ENCODE measurements around the gene CASP9. TPM values are rescaled to one million over a fixed set of nuclear protein-coding genes. Genes with fewer than 3 reads are reported as not detected.
"Not testable (repeated sequence)": the region's sequence is repeated elsewhere in the genome, so short reads cannot be mapped to it uniquely, and the experiment has no call there.

The CASP9 gene
- total and polyA plus RNA-seq, 4 donors = 7.6 to 25.3 (median 9.3) TPM

- H3K27ac ChIP-seq (ENCODE audit: low read depth in 1 of 2, low read length in 2 of 2); H3K4me1 ChIP-seq (ENCODE audit: control insufficient read depth in 1 of 2, insufficient read depth in 2 of 2, low read length in 2 of 2); H3K9me3 ChIP-seq (ENCODE audit: control insufficient read depth, low read length); H3K4me3 ChIP-seq (ENCODE audit: low read length in 2 of 2); H3K27me3 ChIP-seq (ENCODE audit: control insufficient read depth in 1 of 2, insufficient read depth in 2 of 2, low read length in 1 of 2); ATAC-seq (ENCODE audit: low FRiP score); intact Hi-C loops (cut with DNase I); H3K36me3 ChIP-seq (ENCODE audit: control insufficient read depth in 1 of 2, insufficient read depth in 2 of 2, low read length in 1 of 2): not testable (repeated sequence)
- 82 to 90% methylated on average over 13 to 15 of the region's 16 CpGs for WGBS, 2 donors
- DNase-seq = peak in 1 of 2 donors; percentile 21
These were observed 41.0 kb downstream of the CASP9 start for GRCh38 chr1:15482983-15483543.

DNA sequence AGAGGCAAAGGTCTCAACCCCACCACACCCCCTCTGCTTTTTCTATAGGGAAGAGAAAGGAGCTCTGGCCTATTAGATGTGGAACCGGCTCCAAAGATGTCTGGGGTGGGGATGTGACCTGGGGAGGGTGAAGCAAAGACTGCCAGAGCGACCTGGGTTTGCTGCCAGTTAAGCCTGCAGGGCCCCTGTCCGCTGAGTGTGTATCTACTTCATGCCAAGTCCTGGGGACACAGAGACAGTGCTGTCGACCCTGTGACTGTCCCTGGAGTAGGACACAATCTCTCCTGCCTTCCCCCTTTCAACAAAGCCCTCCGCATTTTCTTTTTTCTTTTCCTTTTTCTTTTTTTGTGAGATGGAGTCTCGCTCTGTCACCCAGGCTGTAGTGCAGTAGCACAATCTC lies 41.6 kb downstream of the CASP9 start:
- ATAC-seq (ENCODE audit: low FRiP score); H3K4me3 ChIP-seq (ENCODE audit: low read length in 2 of 2); DNase-seq; H3K9me3 ChIP-seq (ENCODE audit: control insufficient read depth, low read length); H3K27me3 ChIP-seq (ENCODE audit: control insufficient read depth in 1 of 2, insufficient read depth in 2 of 2, low read length in 1 of 2); H3K36me3 ChIP-seq (ENCODE audit: control insufficient read depth in 1 of 2, insufficient read depth in 2 of 2, low read length in 1 of 2); H3K27ac ChIP-seq (ENCODE audit: low read depth in 1 of 2, low read length in 2 of 2); intact Hi-C loops (cut with DNase I); H3K4me1 ChIP-seq (ENCODE audit: control insufficient read depth in 1 of 2, insufficient read depth in 2 of 2, low read length in 2 of 2): not testable (repeated sequence)
- 75 to 95% methylated on average over 6 of the region's 6 CpGs for WGBS, 2 donors

DNA sequence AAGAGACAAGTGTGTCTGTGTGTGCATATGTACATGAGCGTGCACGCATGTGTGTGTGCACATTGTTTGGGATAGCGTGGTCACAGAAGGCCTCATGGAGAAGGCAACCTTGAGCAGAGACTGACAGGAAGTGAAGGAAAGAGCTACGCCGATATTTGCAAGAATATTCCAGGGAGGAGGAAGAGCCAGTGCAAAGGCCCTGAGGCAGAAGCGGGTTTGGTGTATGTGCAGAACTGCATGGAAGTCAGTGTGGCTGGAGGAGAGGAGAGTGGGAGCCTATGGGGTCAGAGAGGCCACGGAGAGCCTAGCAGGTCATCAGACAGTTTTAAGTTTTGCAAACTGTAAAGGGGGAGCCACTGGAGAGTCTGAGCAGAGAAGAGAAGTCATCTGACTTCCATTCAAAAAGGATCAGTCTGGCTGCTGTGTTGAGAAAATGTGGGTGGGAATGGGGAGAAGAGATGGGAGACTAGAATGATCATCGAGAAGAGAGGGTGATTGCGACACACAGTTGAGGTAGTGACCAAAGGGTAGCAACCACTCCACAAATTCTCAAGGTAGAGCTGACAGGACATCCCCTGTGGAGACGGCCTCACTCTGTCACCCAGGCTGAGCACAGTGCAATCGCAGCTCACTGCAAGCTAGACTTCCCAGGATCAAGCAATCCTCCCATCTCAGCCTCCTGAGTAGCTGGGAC lies 44.2 kb downstream of the CASP9 start:
- H3K9me3 ChIP-seq (ENCODE audit: control insufficient read depth, low read length) = no peaks in the 10 kb centered on the region
- no peaks in the 10 kb centered on the region for H3K36me3 ChIP-seq (ENCODE audit: control insufficient read depth in 1 of 2, insufficient read depth in 2 of 2, low read length in 1 of 2)
- intact Hi-C loops (cut with DNase I) = no loop called here
- ATAC-seq (ENCODE audit: low FRiP score) = no peak
- WGBS, 2 donors = 94 to 97% methylated on average over 11 of the region's 11 CpGs
- H3K27ac ChIP-seq (ENCODE audit: low read depth in 1 of 2, low read length in 2 of 2) = no peak overlapping the region
- no peaks in the 10 kb centered on the region for H3K27me3 ChIP-seq (ENCODE audit: control insufficient read depth in 1 of 2, insufficient read depth in 2 of 2, low read length in 1 of 2)
- H3K4me1 ChIP-seq (ENCODE audit: control insufficient read depth in 1 of 2, insufficient read depth in 2 of 2, low read length in 2 of 2) = no peaks in the 10 kb centered on the region
- H3K4me3 ChIP-seq (ENCODE audit: low read length in 2 of 2) = no peak overlapping the region
- DNase-seq = no peak

DNA sequence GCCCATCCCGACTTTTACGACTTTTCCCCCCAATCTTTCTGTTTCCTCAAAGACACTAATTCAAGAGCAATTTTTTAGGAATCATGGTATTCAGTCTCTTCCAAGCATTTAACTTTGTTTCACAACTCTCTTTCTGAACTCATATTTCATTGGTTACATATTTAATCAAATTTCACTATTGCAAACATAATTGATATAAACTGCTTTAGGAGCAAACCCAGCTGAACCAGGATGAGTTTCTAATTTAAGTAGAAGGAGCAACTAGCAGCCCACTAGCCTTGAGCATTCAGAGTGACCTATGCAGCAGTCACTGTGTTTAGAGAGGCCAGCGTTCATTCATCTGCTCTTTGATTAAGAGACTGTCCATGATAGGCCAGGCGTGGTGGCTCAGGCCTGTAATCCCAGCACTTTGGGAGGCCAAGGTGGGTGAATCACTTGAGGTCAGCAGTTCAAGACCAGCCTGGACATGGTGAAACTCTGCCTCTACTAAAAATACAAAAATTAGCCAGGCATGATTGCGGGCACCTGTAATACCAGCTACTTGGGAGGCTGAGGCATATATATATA lies 46.3 kb downstream of the CASP9 start:
- 88 to 94% methylated on average over 5 of the region's 5 CpGs for WGBS, 2 donors
- Histone ChIP-seq H3K27me3 (ENCODE audit: control insufficient read depth in 1 of 2, insufficient read depth in 2 of 2, low read length in 1 of 2) (no peaks in the 10 kb centered on the region), H3K4me3 (ENCODE audit: low read length in 2 of 2) (no peak overlapping the region), H3K4me1 (ENCODE audit: control insufficient read depth in 1 of 2, insufficient read depth in 2 of 2, low read length in 2 of 2) (no peaks in the 10 kb centered on the region), H3K27ac (ENCODE audit: low read depth in 1 of 2, low read length in 2 of 2) (no peak overlapping the region), H3K36me3 (ENCODE audit: control insufficient read depth in 1 of 2, insufficient read depth in 2 of 2, low read length in 1 of 2) (no peaks in the 10 kb centered on the region), H3K9me3 (ENCODE audit: control insufficient read depth, low read length) (no peaks in the 10 kb centered on the region)
- ATAC-seq (ENCODE audit: low FRiP score) (no peak), DNase-seq (no peak)
- intact Hi-C loops (cut with DNase I) = no loop called here

DNA sequence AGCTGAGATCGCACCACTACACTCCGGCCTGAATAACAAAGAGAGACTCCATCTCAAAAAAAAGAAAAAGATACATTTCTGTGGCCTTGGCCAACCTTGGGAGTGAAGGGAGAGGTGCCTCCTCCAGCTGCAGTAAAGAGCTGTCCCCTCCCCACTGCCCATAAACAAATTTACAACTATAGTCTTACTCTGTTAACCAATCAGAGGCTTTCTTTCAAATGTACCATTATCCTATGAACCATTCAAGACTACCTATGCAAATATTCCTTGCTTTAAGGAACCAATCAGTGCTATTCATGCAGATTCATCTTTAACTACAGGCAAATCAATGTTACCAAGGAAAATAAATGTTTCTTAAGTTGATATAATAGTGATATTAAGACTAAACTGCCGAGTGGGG lies 47.1 kb downstream of the CASP9 start:
- Histone ChIP-seq H3K4me3 (ENCODE audit: low read length in 2 of 2) (no peak overlapping the region), H3K27me3 (ENCODE audit: control insufficient read depth in 1 of 2, insufficient read depth in 2 of 2, low read length in 1 of 2) (no peaks in the 10 kb centered on the region), H3K9me3 (ENCODE audit: control insufficient read depth, low read length) (no peaks in the 10 kb centered on the region), H3K36me3 (ENCODE audit: control insufficient read depth in 1 of 2, insufficient read depth in 2 of 2, low read length in 1 of 2) (no peaks in the 10 kb centered on the region), H3K4me1 (ENCODE audit: control insufficient read depth in 1 of 2, insufficient read depth in 2 of 2, low read length in 2 of 2) (no peaks in the 10 kb centered on the region), H3K27ac (ENCODE audit: low read depth in 1 of 2, low read length in 2 of 2) (no peak overlapping the region)
- DNase-seq (no peak), ATAC-seq (ENCODE audit: low FRiP score) (no peak)
- WGBS, 2 donors = 92 to 94% methylated on average over 3 of the region's 3 CpGs
- intact Hi-C loops (cut with DNase I) = no loop called here

DNA sequence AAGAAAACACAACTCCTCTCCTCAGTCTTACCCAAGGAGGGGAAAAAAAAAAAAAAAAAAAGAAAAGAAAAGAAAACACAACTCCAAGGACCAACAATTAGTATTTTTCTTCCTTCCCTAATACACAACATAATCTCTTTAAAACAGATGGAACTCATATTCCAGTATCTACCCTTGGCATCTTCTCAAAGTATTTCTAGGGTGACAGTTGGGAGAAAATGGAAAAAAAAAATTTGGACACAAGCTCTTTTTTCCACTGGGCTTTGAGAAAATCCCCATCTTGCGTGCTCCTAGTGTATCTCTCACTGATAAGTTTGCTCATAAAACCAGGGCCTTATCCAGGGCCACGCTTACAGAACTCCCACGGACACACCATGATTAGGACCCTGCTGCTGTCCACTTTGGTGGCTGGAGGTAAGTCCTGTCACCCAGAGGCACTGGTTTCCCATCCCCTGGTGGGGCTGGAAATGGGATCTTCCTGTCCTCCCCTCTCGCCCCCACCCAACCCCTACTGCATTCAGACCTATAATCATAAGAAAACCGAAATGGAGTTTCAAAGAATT lies 48.2 kb downstream of the CASP9 start, which contains the start of gene CELA2B:
Gene CELA2B (plus strand): TSS at position 353 of the 563 bp plus-strand sequence. CDS start 22 bp downstream, at position 375.
- ATAC-seq (ENCODE audit: low FRiP score) = no peak
- 84 to 88% methylated on average over 5 of the region's 5 CpGs for WGBS, 2 donors
- H3K27me3 ChIP-seq (ENCODE audit: control insufficient read depth in 1 of 2, insufficient read depth in 2 of 2, low read length in 1 of 2) = no peaks in the 10 kb centered on the region
- H3K36me3 ChIP-seq (ENCODE audit: control insufficient read depth in 1 of 2, insufficient read depth in 2 of 2, low read length in 1 of 2) = no peaks in the 10 kb centered on the region
- no peaks in the 10 kb centered on the region for H3K4me1 ChIP-seq (ENCODE audit: control insufficient read depth in 1 of 2, insufficient read depth in 2 of 2, low read length in 2 of 2)
- peak in 1 of 2 donors; percentile 17 for DNase-seq
- H3K27ac ChIP-seq (ENCODE audit: low read depth in 1 of 2, low read length in 2 of 2) = no peak within 1 kb of the TSS
- H3K4me3 ChIP-seq (ENCODE audit: low read length in 2 of 2) = no peak within 1 kb of the TSS
- no peaks in the 10 kb centered on the region for H3K9me3 ChIP-seq (ENCODE audit: control insufficient read depth, low read length)
- intact Hi-C loops (cut with DNase I) = no loop called here

DNA sequence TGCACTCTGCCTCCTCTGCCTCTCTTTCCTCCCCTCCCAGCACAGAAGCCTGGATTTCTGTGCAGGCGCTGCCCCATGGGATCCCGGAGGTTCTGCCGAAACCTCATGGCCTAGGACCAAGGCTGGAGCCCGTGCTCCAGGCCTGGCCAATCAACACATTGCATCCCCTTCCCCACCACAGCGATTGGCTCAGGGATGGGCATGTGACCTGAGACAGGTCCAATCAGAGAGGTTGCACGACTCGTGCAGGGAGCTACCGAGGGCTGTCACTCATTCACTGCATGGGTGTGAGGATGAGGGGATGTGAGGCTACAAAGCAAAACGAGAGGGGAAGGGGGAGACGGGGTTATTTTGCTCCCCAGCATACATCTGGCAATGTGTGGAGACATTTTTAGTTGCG lies 51.4 kb downstream of the CASP9 start:
- H3K4me3 ChIP-seq (ENCODE audit: low read length in 2 of 2) = no peak overlapping the region
- DNase-seq (no peak), ATAC-seq (ENCODE audit: low FRiP score) (no peak)
- no peak overlapping the region for H3K27ac ChIP-seq (ENCODE audit: low read depth in 1 of 2, low read length in 2 of 2)
- no peaks in the 10 kb centered on the region for H3K27me3 ChIP-seq (ENCODE audit: control insufficient read depth in 1 of 2, insufficient read depth in 2 of 2, low read length in 1 of 2)
- H3K9me3 ChIP-seq (ENCODE audit: control insufficient read depth, low read length) = no peaks in the 10 kb centered on the region
- intact Hi-C loops (cut with DNase I) = no loop called here
- WGBS, 2 donors = 79 to 85% methylated on average over 11 of the region's 11 CpGs
- H3K4me1 ChIP-seq (ENCODE audit: control insufficient read depth in 1 of 2, insufficient read depth in 2 of 2, low read length in 2 of 2) = no peaks in the 10 kb centered on the region
- H3K36me3 ChIP-seq (ENCODE audit: control insufficient read depth in 1 of 2, insufficient read depth in 2 of 2, low read length in 1 of 2) = no peaks in the 10 kb centered on the region

- H3K36me3 ChIP-seq (ENCODE audit: control insufficient read depth in 1 of 2, insufficient read depth in 2 of 2, low read length in 1 of 2); H3K4me1 ChIP-seq (ENCODE audit: control insufficient read depth in 1 of 2, insufficient read depth in 2 of 2, low read length in 2 of 2); ATAC-seq (ENCODE audit: low FRiP score); H3K27ac ChIP-seq (ENCODE audit: low read depth in 1 of 2, low read length in 2 of 2); intact Hi-C loops (cut with DNase I); DNase-seq; H3K9me3 ChIP-seq (ENCODE audit: control insufficient read depth, low read length); H3K4me3 ChIP-seq (ENCODE audit: low read length in 2 of 2); H3K27me3 ChIP-seq (ENCODE audit: control insufficient read depth in 1 of 2, insufficient read depth in 2 of 2, low read length in 1 of 2): not testable (repeated sequence)
- 86 to 87% methylated on average over 6 of the region's 6 CpGs for WGBS, 2 donors
These were observed 52.3 kb downstream of the CASP9 start for GRCh38 chr1:15471723-15472122.

DNA sequence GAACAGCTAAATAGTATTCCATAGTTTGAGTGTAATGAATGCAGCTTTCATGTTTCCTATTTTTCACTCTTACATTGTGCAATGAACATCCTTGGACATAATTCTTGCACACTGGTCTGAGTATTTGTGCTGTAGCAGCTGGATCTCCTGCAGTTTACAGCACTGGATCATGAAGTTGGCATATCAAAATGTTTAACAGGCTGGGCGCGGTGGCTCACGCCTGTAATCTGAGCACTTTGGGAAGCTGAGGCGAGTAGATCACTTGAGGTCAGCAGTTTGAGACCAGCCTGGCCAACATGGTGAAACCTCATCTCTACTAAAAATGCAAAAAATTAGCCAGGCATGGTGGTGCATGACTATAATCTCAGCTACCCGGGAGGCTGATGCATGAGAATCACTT lies 52.9 kb downstream of the CASP9 start:
- H3K9me3 ChIP-seq (ENCODE audit: control insufficient read depth, low read length); H3K27ac ChIP-seq (ENCODE audit: low read depth in 1 of 2, low read length in 2 of 2); DNase-seq; intact Hi-C loops (cut with DNase I); H3K4me3 ChIP-seq (ENCODE audit: low read length in 2 of 2); H3K36me3 ChIP-seq (ENCODE audit: control insufficient read depth in 1 of 2, insufficient read depth in 2 of 2, low read length in 1 of 2); ATAC-seq (ENCODE audit: low FRiP score); H3K4me1 ChIP-seq (ENCODE audit: control insufficient read depth in 1 of 2, insufficient read depth in 2 of 2, low read length in 2 of 2); H3K27me3 ChIP-seq (ENCODE audit: control insufficient read depth in 1 of 2, insufficient read depth in 2 of 2, low read length in 1 of 2): not testable (repeated sequence)
- whole genome bisulfite sequencing, 2 donors = 94 to 96% methylated on average over 5 of the region's 5 CpGs
